Stimulated activated CD8-positive, alpha-beta memory T cell treated with anti-CD3 and anti-CD28 coated beads, Interleukin-15, amount 100 ng/mL, for 4 hours (primary cell): ENCODE measurements around the gene ROBO2.

Experiments used
- DNase-seq, 2 donors: peaks; one replicate each; pipeline ENCODE4 v3.0.0-alpha.2; 2020; ENCODE audit warnings: low read depth in 2 of 2

ROBO2 gene

GRCh38 chr3:77190374-77190773 is 150.5 kb downstream of the ROBO2 start:
- DNase-seq, result no peak

- DNase-seq, result no peak
Observed at GRCh38 chr3:77191014-77191413, 151.1 kb downstream of the ROBO2 start.

DNA sequence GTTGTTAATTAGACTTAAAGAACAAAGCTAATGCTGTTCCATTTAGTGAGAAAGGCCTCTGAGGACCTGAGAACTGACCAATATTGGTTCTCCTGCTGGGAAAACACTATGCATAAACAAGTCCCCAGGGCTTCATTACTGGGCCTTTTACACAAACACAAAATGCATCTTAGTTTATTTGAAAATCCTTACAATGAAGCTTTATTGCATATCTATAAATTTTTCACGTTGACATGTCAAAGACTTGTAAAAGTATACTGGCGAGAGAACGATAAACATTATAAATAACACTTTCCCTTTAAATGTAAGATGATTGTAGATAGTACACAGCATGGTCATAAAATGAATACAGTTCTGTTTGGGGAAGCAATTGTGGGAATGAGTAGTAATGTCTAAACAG is 151.7 kb downstream of the ROBO2 start:
- DNase-seq, result no peak

DNA sequence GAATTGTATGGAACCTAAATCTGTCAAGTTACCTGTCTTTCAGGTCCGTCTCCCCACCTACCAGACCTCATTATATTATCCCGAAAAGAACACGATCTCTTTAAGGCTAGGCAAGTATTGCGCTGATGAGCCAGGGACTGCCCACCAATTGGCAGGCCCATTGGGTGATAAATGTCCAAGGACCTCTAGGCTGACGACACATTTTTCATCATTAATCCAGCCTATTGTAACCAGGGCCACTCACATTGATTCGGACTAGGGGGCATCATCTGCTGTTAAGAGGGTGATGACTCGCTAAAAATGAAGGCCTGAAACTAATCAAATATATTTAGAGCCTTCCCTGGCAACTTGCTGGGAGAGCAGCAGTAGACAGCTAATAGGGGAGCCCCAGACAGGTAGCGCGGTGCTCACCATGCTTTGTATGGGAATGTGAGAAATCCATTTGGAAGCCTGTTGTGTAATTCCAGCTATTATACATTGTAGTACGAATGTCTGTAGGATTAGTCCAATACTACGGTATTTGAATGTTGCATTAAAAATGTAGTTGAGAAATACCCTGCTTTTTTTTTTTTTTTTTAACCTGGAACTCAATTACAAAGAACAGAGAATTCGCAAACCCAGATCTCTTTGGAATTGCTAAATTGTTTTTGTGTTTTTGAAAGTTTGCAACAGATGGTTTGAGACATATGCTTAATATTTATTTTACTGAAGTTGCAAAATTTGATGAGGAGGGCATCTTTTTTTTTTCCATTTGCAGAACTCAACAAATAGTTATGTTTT is 156.1 kb downstream of the ROBO2 start:
- DNase-seq, result no peak

DNA sequence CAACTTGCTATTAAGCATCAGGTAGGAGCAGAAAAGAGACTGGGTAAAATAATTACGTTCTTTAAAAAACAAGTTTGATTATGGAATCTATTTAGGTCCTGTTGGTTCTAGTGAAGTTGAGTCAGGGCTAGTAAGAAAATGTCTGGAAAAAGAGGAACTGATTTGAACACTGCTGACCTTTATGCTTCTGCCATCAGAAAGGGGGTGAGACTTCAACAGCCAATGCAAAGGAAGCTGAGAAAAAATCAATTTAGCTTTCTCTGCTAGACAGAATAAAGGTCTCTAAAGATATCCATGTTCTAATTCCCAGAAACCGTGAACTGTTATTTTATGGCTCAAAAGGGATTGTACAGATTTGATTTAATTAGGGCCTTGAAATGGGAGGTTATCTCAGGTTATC is 157.5 kb downstream of the ROBO2 start:
- DNase-seq, result no peak

DNA sequence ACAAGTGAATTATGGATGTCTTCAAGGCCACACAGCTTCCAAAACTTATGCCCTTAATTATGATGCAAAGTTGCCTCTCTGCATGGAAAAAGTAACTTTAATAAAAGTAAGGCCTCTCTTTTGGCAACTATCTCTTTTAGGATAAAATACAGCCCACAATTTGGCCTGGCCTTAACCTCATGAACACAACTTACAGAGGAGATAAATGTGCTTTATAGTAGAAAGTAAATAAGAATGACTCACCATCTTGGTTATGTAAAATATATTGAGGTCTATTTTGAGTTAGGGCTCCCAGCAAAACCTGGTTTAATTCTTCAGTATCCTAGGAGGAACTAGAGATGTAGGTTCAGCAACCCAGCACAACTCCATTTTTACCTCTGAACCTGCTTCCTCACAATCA is 164.0 kb downstream of the ROBO2 start:
- no peak for DNase-seq

DNA sequence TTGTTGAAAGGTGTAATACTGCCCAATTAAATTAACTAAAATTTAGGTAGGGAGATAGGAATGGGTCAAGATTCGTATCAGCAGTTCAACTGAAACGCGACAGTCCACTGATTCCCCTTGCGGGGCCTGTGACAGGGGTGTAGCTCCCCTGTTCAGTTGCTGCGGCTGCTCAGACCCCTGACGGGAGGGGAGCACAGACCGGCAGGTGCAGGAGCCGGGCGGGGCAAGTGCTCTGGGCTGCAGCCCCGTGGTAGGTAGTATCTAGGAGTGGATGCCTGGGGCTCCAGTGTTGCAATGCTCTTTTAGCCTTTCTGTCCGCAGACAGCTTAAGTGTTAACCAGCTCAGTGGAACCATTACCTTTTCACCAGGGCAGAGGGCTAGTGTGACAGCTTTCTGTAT is 164.9 kb downstream of the ROBO2 start:
- no peak for DNase-seq

DNA sequence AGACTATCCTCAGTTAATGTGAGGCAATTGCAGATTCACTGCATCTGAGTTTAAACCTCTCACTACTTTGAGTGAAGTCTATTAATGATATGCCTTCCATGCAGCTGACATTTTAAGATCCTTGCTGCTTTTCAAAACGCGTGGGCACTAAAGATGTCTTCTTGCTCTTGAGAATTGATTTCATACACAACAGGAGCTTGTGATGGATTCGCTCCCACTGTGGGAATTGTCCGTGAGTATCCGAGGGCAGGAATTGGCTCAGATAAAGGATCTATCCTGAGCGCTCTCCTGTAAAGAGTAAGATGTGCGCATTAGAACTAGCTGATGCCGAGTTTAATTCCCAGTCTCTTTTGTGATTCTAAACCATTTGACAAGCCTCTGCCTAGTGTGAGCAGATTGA is 167.9 kb downstream of the ROBO2 start:
- DNase-seq, result no peak

DNA sequence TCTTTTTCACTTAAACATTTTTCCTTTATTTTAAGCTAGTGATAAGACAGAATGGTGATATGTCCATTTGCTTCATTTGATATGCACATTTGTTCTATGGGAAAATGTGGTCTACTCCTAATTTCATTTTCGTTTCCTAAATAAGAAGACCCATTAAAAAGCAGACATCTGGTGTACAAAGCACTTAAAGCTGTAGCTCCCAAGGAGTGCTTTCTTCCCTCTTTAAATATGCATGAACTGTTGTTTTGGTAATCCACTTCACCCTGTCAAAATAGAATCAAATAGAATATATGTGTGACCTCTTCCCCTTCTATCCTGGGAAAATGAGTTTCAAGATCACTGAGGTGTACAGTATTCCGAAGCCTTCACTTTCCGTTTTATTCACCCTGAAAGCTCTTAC is 182.8 kb downstream of the ROBO2 start:
- DNase-seq, result no peak

DNA sequence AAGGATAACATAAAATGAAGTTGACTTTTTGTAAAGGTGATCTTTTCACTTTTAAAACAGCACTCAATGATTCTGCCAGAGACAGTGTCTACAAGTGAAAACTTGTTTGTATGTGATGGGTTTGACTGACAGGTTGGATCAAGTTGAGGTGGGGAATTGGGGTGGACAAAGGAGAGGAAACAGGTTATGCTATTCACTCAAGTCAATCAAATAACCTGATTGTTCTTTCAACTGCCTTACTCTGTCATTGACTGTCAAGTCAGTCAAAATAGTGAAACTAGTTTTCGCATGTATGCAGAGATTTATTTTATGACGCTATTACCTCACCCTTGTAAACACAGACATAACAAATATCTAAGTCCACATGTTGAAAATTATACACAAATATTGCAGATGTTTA is 187.7 kb downstream of the ROBO2 start:
- no peak for DNase-seq

- no peak for DNase-seq
Observed at GRCh38 chr3:77232557-77232956, 192.7 kb downstream of the ROBO2 start.

GRCh38 chr3:77234004-77234403 is 194.1 kb downstream of the ROBO2 start:
- no peak for DNase-seq

DNA sequence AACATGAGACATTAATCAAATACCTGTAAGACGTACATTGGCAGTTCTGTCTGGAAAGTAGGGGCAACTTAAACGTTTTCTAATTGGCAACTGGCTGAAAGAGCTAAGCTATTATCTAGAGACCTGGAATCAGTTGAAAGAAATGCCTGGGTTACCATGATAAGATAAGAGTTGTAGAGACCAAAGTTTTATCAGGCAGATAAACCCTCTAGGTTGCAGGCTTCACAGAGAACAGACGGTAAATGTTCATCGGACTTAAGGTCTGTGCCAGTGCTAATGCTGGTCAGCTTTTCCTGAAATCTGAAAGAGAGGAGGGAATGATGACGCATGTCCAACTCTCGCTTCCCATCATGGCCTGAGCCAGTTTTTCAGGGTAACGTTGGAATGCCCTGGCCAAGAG is 196.2 kb downstream of the ROBO2 start:
- DNase-seq, result no peak

DNA sequence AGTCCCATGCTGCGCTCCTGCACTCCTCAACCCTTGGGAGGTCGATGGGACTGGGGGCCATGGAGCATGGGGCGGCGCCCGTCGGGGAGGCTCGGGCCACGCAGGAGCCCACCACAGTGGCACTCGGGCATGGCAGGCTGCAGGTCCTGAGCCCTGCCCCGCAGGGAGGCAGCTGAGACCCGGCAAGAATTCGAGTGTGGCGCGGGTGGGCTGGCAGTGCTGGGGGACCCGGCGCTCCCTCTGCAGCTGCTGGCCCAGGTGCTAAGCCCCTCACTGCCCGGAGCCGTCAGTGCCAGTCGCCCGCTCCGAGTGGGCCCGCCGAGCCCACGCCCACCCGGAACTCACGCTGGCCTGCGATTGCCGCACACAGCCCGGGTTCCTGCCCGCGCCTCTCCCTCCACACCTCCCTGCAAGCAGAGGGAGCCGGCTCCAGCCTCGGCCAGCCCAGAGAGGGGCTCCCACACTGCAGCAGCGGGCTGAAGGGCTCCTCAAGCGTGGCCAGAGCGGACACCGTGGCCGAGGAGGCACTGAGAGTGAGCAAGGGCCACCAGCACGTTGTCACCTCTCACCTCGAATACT is 200.3 kb downstream of the ROBO2 start:
- DNase-seq, result no peak

- DNase-seq, result no peak
Observed at GRCh38 chr3:77242371-77242770, 202.5 kb downstream of the ROBO2 start.

GRCh38 chr3:77244981-77245380 is 205.1 kb downstream of the ROBO2 start:
- DNase-seq, result no peak

DNA sequence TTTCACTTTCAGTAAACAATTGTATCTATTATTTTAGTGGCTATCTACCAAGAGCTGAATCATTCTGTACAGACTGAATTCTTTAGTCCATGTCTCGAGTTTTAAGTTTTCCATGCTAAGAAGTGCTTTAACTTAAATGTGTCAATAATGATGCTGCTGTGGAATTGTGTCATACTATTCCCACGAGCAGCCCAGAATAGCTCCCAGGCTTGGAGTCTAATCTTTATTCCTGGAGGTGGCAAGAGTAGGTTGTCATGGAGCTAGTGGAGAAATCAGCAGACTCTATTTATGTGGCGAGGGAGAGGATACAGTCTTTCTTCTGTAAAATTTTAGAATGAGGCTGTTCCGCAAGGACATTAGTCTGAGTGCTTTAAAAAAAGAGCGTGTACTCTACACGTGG is 207.2 kb downstream of the ROBO2 start:
- DNase-seq, result no peak

DNA sequence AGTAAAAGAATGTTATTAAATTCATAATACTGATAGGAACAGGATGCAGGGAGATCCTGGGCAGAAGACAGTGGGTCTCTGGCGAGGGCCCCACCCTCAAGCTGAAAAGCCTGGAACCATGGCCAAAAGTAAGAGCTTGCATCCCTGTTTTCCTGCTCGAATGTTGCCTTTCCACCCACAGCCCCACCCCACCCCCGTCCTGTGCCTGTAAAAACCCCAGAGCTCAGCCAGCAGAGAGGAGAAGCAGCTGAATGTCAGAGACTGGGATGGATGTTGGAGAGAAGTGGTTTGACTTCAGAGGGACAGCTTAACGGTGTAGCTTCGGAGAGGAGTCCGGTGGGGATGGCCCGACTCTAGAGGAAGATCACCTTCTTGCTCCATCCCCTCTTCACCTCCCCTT is 207.9 kb downstream of the ROBO2 start:
- DNase-seq, result no peak

- no peak for DNase-seq
Observed at GRCh38 chr3:77248420-77248819, 208.5 kb downstream of the ROBO2 start.

- DNase-seq, result no peak
Observed at GRCh38 chr3:77251136-77251535, 211.2 kb downstream of the ROBO2 start.

DNA sequence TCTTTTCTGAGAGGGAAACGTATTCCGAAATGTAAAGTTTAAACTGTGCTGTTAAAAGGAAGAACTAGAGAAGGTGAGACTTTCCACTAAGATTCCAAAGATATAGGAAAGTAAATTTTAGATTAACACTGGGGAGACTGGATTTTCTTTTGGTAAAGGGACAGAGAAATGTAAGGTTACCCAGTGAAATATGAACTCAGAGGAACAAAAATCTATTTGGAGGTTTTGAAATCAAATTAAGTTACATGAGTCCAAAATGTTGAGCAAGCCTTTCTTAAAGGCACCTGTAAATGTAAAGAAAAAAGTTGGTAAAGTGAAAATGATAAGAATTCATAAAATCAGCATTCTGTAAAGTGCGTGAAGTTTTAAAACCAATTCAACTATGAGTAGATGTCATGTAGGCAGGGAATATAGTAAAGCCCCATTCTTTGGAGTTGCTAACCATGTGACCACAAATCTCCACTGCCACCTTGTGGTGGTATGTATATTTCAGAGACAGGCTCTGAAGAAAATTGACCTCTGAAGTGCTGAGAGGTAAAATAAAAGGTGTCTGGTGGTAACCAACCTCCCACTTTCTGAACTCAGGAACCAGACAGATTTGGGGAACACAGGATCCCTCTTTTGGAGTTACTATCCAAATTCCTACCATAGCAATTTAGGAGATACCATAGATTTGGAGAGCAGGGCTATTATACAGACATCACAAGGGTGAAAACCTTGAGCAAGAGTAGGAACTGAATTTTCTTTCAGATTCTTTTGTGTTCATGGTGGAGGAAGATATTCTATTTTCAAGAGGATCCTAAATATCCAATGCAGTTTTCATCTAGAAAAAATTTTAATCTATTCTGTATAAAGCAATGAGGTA is 215.3 kb downstream of the ROBO2 start:
- no peak for DNase-seq

GRCh38 chr3:77256584-77257503 is 216.9 kb downstream of the ROBO2 start:
- no peak for DNase-seq
